ENCODE data around the gene SETD1A. TPM values are rescaled to one million over a fixed set of nuclear protein-coding genes. Genes with fewer than 3 reads are reported as not detected.

The SETD1A gene
- total RNA-seq, 2 donors from 2014 or later = 3.8 to 8.6 TPM

DNA sequence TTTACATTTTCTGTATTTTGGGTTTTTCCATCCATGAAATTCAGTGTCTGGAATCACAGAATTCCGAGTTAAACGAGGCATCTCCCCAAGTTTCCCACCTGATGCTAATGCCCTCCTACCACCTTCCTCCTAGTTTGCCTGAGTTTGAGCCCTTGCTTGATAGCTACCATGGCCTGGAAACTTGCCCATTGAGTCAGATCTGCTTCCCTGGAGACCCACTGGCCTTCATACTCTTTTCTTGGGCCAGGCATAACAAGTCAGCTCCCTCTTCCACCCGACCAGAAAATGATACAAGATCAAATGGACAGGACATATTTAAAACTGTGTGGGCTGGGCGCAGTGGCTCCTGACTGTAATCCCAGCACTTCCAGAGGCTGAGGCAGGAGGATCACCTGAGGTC, 10.2 kb downstream of the SETD1A start:
- Histone ChIP-seq H3K27ac (no peak overlapping the region), H3K4me3 (no peak overlapping the region), H3K36me3 (peaks cover 99% of the 10 kb centered on the region), H3K4me1 (no peaks in the 10 kb centered on the region), H3K9me3 (no peaks in the 10 kb centered on the region), H3K27me3 (no peaks in the 10 kb centered on the region)
- TF ChIP-seq CTCF (IDR thresholded peaks at IDR 0.05) = no peak
- DNase-seq (ENCODE audit: low spot score) = no peak

DNA sequence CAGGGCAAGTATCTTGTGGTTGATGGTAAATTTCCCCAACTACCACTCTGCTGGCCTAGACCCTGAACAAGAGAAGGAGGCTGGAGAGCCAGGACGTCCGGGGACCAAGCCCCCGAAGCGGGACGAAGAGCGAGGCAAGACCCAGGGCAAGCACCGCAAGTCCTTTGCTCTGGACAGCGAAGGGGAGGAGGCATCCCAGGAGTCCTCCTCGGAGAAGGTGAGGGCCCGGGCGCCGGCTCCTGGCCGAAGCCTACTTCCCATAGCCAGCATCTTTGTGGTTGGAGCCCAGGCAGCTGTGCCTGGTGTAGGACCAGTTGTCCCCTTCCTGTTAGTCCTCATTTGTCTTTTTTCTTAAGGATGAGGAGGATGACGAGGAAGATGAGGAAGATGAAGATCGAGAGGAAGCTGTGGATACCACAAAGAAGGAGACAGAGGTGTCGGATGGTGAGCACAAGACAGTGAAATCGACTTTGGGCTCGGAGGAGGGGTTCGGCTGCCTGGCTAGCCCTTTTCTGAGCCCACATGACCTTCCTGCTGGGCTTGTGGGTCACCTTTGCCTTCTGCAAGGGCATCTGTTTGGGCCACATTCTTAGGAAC, 11.8 kb downstream of the SETD1A start:
- H3K27me3 ChIP-seq = no peaks in the 10 kb centered on the region
- TF ChIP-seq CTCF (IDR thresholded peaks at IDR 0.05) = no peak
- H3K36me3 ChIP-seq = peaks cover 99% of the 10 kb centered on the region
- no peak for DNase-seq (ENCODE audit: low spot score)
- H3K27ac ChIP-seq = no peak overlapping the region
- no peak overlapping the region for H3K4me3 ChIP-seq
- H3K4me1 ChIP-seq = no peaks in the 10 kb centered on the region
- H3K9me3 ChIP-seq = no peaks in the 10 kb centered on the region

DNA sequence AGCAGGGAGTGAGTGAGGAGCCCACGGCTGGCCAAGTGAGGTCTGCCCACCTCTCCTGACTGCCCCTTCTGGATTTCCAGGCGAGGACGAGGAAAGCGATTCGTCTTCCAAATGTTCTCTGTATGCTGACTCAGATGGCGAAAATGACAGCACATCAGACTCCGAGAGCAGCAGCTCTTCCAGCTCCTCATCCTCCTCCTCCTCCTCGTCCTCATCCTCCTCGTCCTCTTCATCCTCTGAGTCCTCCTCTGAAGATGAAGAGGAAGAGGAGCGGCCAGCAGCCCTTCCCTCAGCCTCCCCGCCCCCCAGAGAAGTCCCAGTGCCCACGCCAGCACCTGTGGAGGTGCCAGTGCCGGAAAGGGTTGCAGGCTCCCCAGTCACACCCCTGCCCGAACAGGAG, 13.7 kb downstream of the SETD1A start:
- Histone ChIP-seq H3K27me3 (no peaks in the 10 kb centered on the region), H3K9me3 (no peaks in the 10 kb centered on the region), H3K4me1 (no peaks in the 10 kb centered on the region), H3K36me3 (peaks cover 97% of the 10 kb centered on the region), H3K27ac (no peak overlapping the region), H3K4me3 (no peak overlapping the region)
- DNase-seq (ENCODE audit: low spot score) = no peak
- TF ChIP-seq CTCF (IDR thresholded peaks at IDR 0.05) = no peak

- H3K4me3 ChIP-seq = no peak overlapping the region
- H3K27me3 ChIP-seq = no peaks in the 10 kb centered on the region
- H3K36me3 ChIP-seq = peaks cover 93% of the 10 kb centered on the region
- no peak overlapping the region for H3K27ac ChIP-seq
- no peak for DNase-seq (ENCODE audit: low spot score)
- no peaks in the 10 kb centered on the region for H3K9me3 ChIP-seq
- TF ChIP-seq CTCF (IDR thresholded peaks at IDR 0.05) = no peak
- no peaks in the 10 kb centered on the region for H3K4me1 ChIP-seq
These were observed 15.3 kb downstream of the SETD1A start for GRCh38 chr16:30972872-30973271.

DNA sequence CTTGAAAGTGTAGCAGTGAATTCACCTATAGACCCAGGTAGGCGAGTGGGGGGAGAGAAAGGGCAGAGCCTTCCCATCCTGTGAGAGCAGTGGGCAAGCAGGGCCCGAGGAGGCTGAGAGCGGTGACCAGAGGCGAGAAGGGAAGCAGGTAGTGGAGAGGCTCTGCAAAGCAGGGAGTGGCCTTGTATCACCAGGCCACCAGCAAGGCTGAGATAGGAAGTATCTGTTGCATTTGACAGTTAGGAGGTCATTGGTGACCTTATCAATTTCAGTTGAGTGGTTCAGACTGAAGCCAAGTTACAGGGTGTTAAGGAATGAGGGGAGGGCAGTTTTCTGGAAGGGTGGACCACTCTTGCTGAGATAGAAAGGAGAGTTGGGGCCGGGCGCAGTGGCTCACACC, 16.8 kb downstream of the SETD1A start:
- Histone ChIP-seq H3K4me3 (no peak overlapping the region), H3K36me3 (peaks cover 87% of the 10 kb centered on the region), H3K27me3 (no peaks in the 10 kb centered on the region), H3K4me1 (no peaks in the 10 kb centered on the region), H3K27ac (no peak overlapping the region), H3K9me3 (no peaks in the 10 kb centered on the region)
- DNase-seq (ENCODE audit: low spot score) = no peak
- no peak for TF ChIP-seq CTCF (IDR thresholded peaks at IDR 0.05)

DNA sequence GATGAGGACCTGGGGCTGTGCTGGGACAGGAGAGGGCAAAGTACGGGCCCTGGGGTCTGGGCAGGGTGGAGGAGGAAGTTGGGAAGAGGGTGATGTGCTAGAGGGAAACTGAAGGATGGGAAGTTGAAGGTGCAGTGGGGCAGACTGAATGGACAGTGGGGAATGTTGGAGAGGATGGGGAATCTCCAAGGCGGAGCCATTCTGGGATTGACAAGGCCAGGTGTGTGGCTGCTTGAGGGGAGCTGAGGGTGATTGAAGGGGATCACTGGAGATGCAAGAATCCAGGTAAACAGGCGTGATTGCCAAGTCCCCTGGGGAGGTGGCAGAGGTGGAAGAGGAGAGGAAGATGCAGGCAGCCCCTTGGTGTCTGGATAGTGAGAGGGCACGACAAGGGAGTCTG, 18.9 kb downstream of the SETD1A start:
- Histone ChIP-seq H3K4me3 (no peak overlapping the region), H3K36me3 (peaks cover 87% of the 10 kb centered on the region), H3K4me1 (no peaks in the 10 kb centered on the region), H3K27ac (no peak overlapping the region), H3K9me3 (no peaks in the 10 kb centered on the region), H3K27me3 (no peaks in the 10 kb centered on the region)
- no peak for DNase-seq (ENCODE audit: low spot score)
- TF ChIP-seq CTCF (IDR thresholded peaks at IDR 0.05) = no peak

Data from right atrium auricular region (tissue), 2 donors.